Measurements from ENCODE around the gene EIF4E2.

- TF ChIP-seq CTCF (IDR thresholded peaks at IDR 0.05): no peak
- TF ChIP-seq POLR2A (IDR thresholded peaks at IDR 0.05): no peak
Observed at GRCh38 chr2:232523402-232523681, 27.1 kb upstream of the EIF4E2 start.
